ENCODE measurements around the gene FHL1. TPM values are rescaled to one million over a fixed set of nuclear protein-coding genes. Genes with fewer than 3 reads are reported as not detected.
"Not testable (repeated sequence)": the region's sequence is repeated elsewhere in the genome, so short reads cannot be mapped to it uniquely, and the experiment has no call there.

FHL1 gene
- total and polyA plus RNA-seq, 4 donors, result 875 to 2,126 (median 1,619) TPM

- Histone ChIP-seq H3K4me3 (ENCODE audit: low read length in 2 of 2) (no peak overlapping the region), H3K27ac (ENCODE audit: low read depth in 1 of 2, low read length in 2 of 2) (peak overlapping the region in 1 of 2 donors; percentile 82)
Measured at GRCh38 chrX:136166221-136166855, 19.0 kb downstream of the FHL1 start.

DNA sequence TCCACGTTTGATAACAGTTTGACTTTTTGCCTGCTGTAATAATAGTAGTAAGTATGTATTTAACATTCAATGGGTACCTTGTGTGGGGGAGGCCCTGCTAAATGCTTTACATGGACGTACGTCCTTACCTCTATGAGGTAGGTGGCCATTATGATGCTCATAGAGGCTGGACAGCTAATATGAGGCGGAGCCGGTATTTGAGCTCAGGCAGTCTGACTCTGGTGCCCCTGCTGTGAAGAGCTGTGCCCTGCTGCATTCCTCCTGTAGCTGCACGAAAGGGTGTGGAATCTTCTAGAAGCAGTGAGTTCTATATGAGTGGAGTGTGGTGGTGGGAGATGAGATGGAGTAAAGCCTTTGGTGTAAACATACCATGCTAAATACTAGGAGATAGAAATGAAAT lies 20.7 kb downstream of the FHL1 start:
- H3K27ac ChIP-seq (ENCODE audit: low read depth in 1 of 2, low read length in 2 of 2), result peak overlapping the region in 1 of 2 donors; percentile 82
- not testable (repeated sequence) for H3K4me3 ChIP-seq (ENCODE audit: low read length in 2 of 2); H3K27me3 ChIP-seq (ENCODE audit: control insufficient read depth in 1 of 2, insufficient read depth in 2 of 2, low read length in 1 of 2); H3K4me1 ChIP-seq (ENCODE audit: control insufficient read depth in 1 of 2, insufficient read depth in 2 of 2, low read length in 2 of 2); H3K36me3 ChIP-seq (ENCODE audit: control insufficient read depth in 1 of 2, insufficient read depth in 2 of 2, low read length in 1 of 2); DNase-seq; H3K9me3 ChIP-seq (ENCODE audit: control insufficient read depth, low read length)
- ATAC-seq (ENCODE audit: low FRiP score), result peak; percentile 55
- intact Hi-C loops (cut with DNase I), result loop anchor here (5.0 to 10.0 kb wide), 4 partner anchors 34 to 419 kb away; partner anchors contain the start of gene MAP7D3 (in 1 of the 2)
- 12 to 34% methylated on average over 6 of the region's 6 CpGs for WGBS, 2 donors

More at GRCh38 chrX:136166221-136166855, 19.0 kb downstream of the FHL1 start:
- Histone ChIP-seq H3K4me1 (ENCODE audit: control insufficient read depth in 1 of 2, insufficient read depth in 2 of 2, low read length in 2 of 2) (no peaks in the 10 kb centered on the region), H3K27me3 (ENCODE audit: control insufficient read depth in 1 of 2, insufficient read depth in 2 of 2, low read length in 1 of 2) (no peaks in the 10 kb centered on the region), H3K36me3 (ENCODE audit: control insufficient read depth in 1 of 2, insufficient read depth in 2 of 2, low read length in 1 of 2) (no peaks in the 10 kb centered on the region), H3K9me3 (ENCODE audit: control insufficient read depth, low read length) (no peaks in the 10 kb centered on the region)
- intact Hi-C loops (cut with DNase I), result loop anchor here (5.0 to 10.0 kb wide), 4 partner anchors 36 to 421 kb away; partner anchors contain the start of gene MAP7D3 (in 1 of the 2)
- WGBS, 2 donors, result 13 to 39% methylated on average over 8 of the region's 8 CpGs
- DNase-seq, result no peak
- ATAC-seq (ENCODE audit: low FRiP score), result no peak

- DNase-seq, result peak; percentile 70 to 80
- Histone ChIP-seq H3K4me1 (ENCODE audit: control insufficient read depth in 1 of 2, insufficient read depth in 2 of 2, low read length in 2 of 2) (no peaks in the 10 kb centered on the region), H3K4me3 (ENCODE audit: low read length in 2 of 2) (no peak overlapping the region), H3K27ac (ENCODE audit: low read depth in 1 of 2, low read length in 2 of 2) (peak overlapping the region; percentile 24 to 99), H3K36me3 (ENCODE audit: control insufficient read depth in 1 of 2, insufficient read depth in 2 of 2, low read length in 1 of 2) (no peaks in the 10 kb centered on the region), H3K9me3 (ENCODE audit: control insufficient read depth, low read length) (no peaks in the 10 kb centered on the region), H3K27me3 (ENCODE audit: control insufficient read depth in 1 of 2, insufficient read depth in 2 of 2, low read length in 1 of 2) (no peaks in the 10 kb centered on the region)
- intact Hi-C loops (cut with DNase I), result loop anchor here (5.0 to 10.0 kb wide), 4 partner anchors 33 to 418 kb away; partner anchors contain the start of gene MAP7D3 (in 1 of the 2)
- WGBS, 2 donors, result 8 to 24% methylated on average over 17 of the region's 17 CpGs
- peak; percentile 80 for ATAC-seq (ENCODE audit: low FRiP score)
Measured at GRCh38 chrX:136168929-136169735, 21.8 kb downstream of the FHL1 start.

- H3K4me1 ChIP-seq (ENCODE audit: control insufficient read depth in 1 of 2, insufficient read depth in 2 of 2, low read length in 2 of 2), result peaks cover 0 to 2% of the 10 kb centered on the region in 2 donors
- no peaks in the 10 kb centered on the region for H3K27me3 ChIP-seq (ENCODE audit: control insufficient read depth in 1 of 2, insufficient read depth in 2 of 2, low read length in 1 of 2)
- H3K27ac ChIP-seq (ENCODE audit: low read depth in 1 of 2, low read length in 2 of 2), result peak overlapping the region; percentile 49 to 94
- H3K9me3 ChIP-seq (ENCODE audit: control insufficient read depth, low read length), result no peaks in the 10 kb centered on the region
- no peaks in the 10 kb centered on the region for H3K36me3 ChIP-seq (ENCODE audit: control insufficient read depth in 1 of 2, insufficient read depth in 2 of 2, low read length in 1 of 2)
- 19 to 42% methylated on average over 9 of the region's 9 CpGs for WGBS, 2 donors
- DNase-seq (no peak), ATAC-seq (ENCODE audit: low FRiP score) (peak; percentile 61)
- H3K4me3 ChIP-seq (ENCODE audit: low read length in 2 of 2), result no peak overlapping the region
- intact Hi-C loops (cut with DNase I), result loop anchor here in 1 of 2 donors (2.0 kb wide), 1 partner anchor 35 kb away; no protein-coding TSS in a partner anchor
Measured at GRCh38 chrX:136170139-136170800, 22.9 kb downstream of the FHL1 start.

GRCh38 chrX:136171420-136171819 lies 24.1 kb downstream of the FHL1 start:
- intact Hi-C loops (cut with DNase I), result loop anchor here in 1 of 2 donors (2.0 kb wide), 1 partner anchor 33 kb away; no protein-coding TSS in a partner anchor
- WGBS, 2 donors, result 6 to 28% methylated on average over 1 of the region's 1 CpG
- ATAC-seq (ENCODE audit: low FRiP score) (no peak), DNase-seq (no peak)
- Histone ChIP-seq H3K27me3 (ENCODE audit: control insufficient read depth in 1 of 2, insufficient read depth in 2 of 2, low read length in 1 of 2) (no peaks in the 10 kb centered on the region), H3K9me3 (ENCODE audit: control insufficient read depth, low read length) (no peaks in the 10 kb centered on the region), H3K4me3 (ENCODE audit: low read length in 2 of 2) (no peak overlapping the region), H3K36me3 (ENCODE audit: control insufficient read depth in 1 of 2, insufficient read depth in 2 of 2, low read length in 1 of 2) (no peaks in the 10 kb centered on the region), H3K27ac (ENCODE audit: low read depth in 1 of 2, low read length in 2 of 2) (peak overlapping the region in 1 of 2 donors; percentile 76), H3K4me1 (ENCODE audit: control insufficient read depth in 1 of 2, insufficient read depth in 2 of 2, low read length in 2 of 2) (peaks cover 0 to 5% of the 10 kb centered on the region in 2 donors)

DNA sequence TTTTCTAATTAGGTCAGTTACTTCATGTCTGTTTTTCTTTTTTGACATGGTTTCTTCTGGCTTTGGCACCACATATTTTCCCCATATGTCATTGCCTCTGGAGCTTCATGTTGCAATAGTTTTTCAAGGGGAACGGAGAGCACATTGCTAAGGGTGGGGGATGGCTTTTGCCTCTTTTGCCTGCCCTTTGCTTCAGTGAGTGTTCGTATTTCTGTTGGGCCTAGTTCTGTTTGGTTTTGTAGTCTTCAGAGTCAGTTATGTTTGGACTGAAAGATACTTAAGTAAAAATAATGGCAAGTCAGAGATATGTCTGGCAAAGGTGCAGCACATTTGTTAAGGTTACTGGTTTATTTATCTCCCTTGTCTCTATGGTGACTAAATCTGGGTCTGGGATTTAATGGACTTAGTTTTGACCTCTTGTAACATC lies 29.1 kb downstream of the FHL1 start:
- ATAC-seq (ENCODE audit: low FRiP score) (peak; percentile 93), DNase-seq (no peak)
- Histone ChIP-seq H3K27me3 (ENCODE audit: control insufficient read depth in 1 of 2, insufficient read depth in 2 of 2, low read length in 1 of 2) (no peaks in the 10 kb centered on the region), H3K4me1 (ENCODE audit: control insufficient read depth in 1 of 2, insufficient read depth in 2 of 2, low read length in 2 of 2) (peaks cover 0 to 7% of the 10 kb centered on the region in 2 donors), H3K9me3 (ENCODE audit: control insufficient read depth, low read length) (no peaks in the 10 kb centered on the region), H3K36me3 (ENCODE audit: control insufficient read depth in 1 of 2, insufficient read depth in 2 of 2, low read length in 1 of 2) (no peaks in the 10 kb centered on the region), H3K27ac (ENCODE audit: low read depth in 1 of 2, low read length in 2 of 2) (no peak overlapping the region), H3K4me3 (ENCODE audit: low read length in 2 of 2) (no peak overlapping the region)
- 2 to 5% methylated on average over 2 of the region's 2 CpGs for WGBS, 2 donors
- intact Hi-C loops (cut with DNase I), result no loop called here

- Histone ChIP-seq H3K36me3 (ENCODE audit: control insufficient read depth in 1 of 2, insufficient read depth in 2 of 2, low read length in 1 of 2) (no peaks in the 10 kb centered on the region), H3K27me3 (ENCODE audit: control insufficient read depth in 1 of 2, insufficient read depth in 2 of 2, low read length in 1 of 2) (no peaks in the 10 kb centered on the region), H3K4me1 (ENCODE audit: control insufficient read depth in 1 of 2, insufficient read depth in 2 of 2, low read length in 2 of 2) (peaks cover 0 to 7% of the 10 kb centered on the region in 2 donors), H3K9me3 (ENCODE audit: control insufficient read depth, low read length) (no peaks in the 10 kb centered on the region), H3K4me3 (ENCODE audit: low read length in 2 of 2) (no peak overlapping the region), H3K27ac (ENCODE audit: low read depth in 1 of 2, low read length in 2 of 2) (peak overlapping the region in 1 of 2 donors; percentile 21)
- intact Hi-C loops (cut with DNase I), result no loop called here
- ATAC-seq (ENCODE audit: low FRiP score) (no peak), DNase-seq (no peak)
- 28 to 50% methylated on average over 4 of the region's 4 CpGs for WGBS, 2 donors
Measured at GRCh38 chrX:136179133-136179532, 31.8 kb downstream of the FHL1 start.

DNA sequence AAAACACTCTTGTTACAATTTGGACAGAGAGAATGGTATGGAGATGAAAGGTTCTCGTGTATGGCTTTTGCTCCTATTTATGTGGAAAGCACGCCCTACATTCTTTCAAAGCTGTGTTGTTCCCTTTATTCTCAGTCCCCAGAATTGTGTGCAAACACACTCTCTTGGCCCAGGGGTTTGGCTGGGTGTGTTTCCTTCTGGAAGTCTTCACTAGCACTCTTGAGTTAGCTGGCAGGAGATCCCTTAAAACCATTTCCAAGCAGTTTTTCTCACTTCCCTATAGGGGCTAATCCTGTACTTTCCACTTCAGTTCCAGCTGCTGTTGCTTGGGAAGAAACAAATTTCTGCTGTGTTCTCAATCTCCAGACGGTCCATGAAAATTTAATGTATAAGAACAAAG lies 35.1 kb downstream of the FHL1 start:
- DNase-seq, result no peak
- WGBS, 2 donors, result 6 to 28% methylated on average over 3 of the region's 3 CpGs
- H3K27me3 ChIP-seq (ENCODE audit: control insufficient read depth in 1 of 2, insufficient read depth in 2 of 2, low read length in 1 of 2), result no peaks in the 10 kb centered on the region
- ATAC-seq (ENCODE audit: low FRiP score), result peak; percentile 53
- intact Hi-C loops (cut with DNase I), result no loop called here
- peaks cover 0 to 3% of the 10 kb centered on the region in 2 donors for H3K4me1 ChIP-seq (ENCODE audit: control insufficient read depth in 1 of 2, insufficient read depth in 2 of 2, low read length in 2 of 2)
- no peaks in the 10 kb centered on the region for H3K36me3 ChIP-seq (ENCODE audit: control insufficient read depth in 1 of 2, insufficient read depth in 2 of 2, low read length in 1 of 2)
- H3K9me3 ChIP-seq (ENCODE audit: control insufficient read depth, low read length), result no peaks in the 10 kb centered on the region
- peak overlapping the region; percentile 43 to 68 for H3K27ac ChIP-seq (ENCODE audit: low read depth in 1 of 2, low read length in 2 of 2)
- H3K4me3 ChIP-seq (ENCODE audit: low read length in 2 of 2), result no peak overlapping the region

Data from aorta (tissue), 5 donors.